Tibial nerve (tissue), 4 donors: ENCODE measurements around the gene MYMK.

ENCODE experiments used
- EP300 ChIP-seq, 2 donors: sonication (generic); formaldehyde crosslinking; IDR thresholded peaks; one replicate each; pipeline ENCODE4 v1.6.1; 2017; ENCODE audit warnings: antibody characterized with exemption in 2 of 2, mild to moderate bottlenecking in 1 of 2
- POLR2A ChIP-seq, 2 donors: fragments of 450-650 bp; IDR thresholded peaks; one replicate each; pipeline ENCODE4 v1.6.1; 2017; ENCODE audit warnings: antibody characterized with exemption in 2 of 2, mild to moderate bottlenecking in 2 of 2, moderate library complexity in 2 of 2
- TF ChIP-seq, protein P1 (sequence below), 5 experiments: fragments of 200-600 bp in 3 of 5; fragments of 450-650 bp in 2 of 5; sonication (generic) in 3 of 5; IDR thresholded peaks; one replicate each; pipeline ENCODE4 v1.5.1; 2016 to 2019; ENCODE audit warnings: antibody characterized with exemption in 5 of 5, mild to moderate bottlenecking in 3 of 5, moderate library complexity in 2 of 5

DNA sequence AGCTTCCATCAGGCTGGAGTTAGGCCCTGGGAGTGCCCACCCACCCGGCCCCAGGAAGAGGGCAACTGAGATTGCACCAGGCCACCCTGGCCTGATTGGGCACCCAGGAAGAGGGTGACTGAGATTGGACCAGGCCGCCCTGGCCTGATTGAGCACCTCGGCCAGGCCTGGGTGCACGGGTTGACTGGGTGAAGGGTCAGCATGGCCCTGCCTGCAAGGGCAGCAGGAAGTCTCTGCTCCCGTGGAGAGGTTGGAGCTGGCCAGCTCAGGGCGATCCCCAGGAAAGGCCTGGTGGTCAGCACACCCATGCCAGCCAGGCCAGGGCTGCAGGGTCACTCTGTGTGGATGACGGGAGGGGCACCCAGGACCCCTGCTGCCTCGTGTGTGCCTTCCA lies 21.5 kb upstream of the MYMK start:
- TF ChIP-seq, protein P1, sequence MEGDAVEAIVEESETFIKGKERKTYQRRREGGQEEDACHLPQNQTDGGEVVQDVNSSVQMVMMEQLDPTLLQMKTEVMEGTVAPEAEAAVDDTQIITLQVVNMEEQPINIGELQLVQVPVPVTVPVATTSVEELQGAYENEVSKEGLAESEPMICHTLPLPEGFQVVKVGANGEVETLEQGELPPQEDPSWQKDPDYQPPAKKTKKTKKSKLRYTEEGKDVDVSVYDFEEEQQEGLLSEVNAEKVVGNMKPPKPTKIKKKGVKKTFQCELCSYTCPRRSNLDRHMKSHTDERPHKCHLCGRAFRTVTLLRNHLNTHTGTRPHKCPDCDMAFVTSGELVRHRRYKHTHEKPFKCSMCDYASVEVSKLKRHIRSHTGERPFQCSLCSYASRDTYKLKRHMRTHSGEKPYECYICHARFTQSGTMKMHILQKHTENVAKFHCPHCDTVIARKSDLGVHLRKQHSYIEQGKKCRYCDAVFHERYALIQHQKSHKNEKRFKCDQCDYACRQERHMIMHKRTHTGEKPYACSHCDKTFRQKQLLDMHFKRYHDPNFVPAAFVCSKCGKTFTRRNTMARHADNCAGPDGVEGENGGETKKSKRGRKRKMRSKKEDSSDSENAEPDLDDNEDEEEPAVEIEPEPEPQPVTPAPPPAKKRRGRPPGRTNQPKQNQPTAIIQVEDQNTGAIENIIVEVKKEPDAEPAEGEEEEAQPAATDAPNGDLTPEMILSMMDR (IDR thresholded peaks at IDR 0.05), result no peak
- TF ChIP-seq POLR2A (IDR thresholded peaks at IDR 0.05) (no peak), EP300 (IDR thresholded peaks at IDR 0.05) (no peak)
